Cortex of kidney (tissue), 1 donor: ENCODE measurements around the gene TNIK.

Experiments used
- DNase-seq: peaks from one replicate; lab custom pipeline; 2025; lab: John Stamatoyannopoulos, UW

Gene TNIK

GRCh38 chr3:171186817-171187500 lies 273.2 kb downstream of the TNIK start:
- no peak for DNase-seq

GRCh38 chr3:171186383-171186782 lies 273.8 kb downstream of the TNIK start:
- DNase-seq: no peak

GRCh38 chr3:171185959-171186358 lies 274.2 kb downstream of the TNIK start:
- DNase-seq: no peak

- DNase-seq: no peak
Observed at GRCh38 chr3:171184372-171184771, 275.8 kb downstream of the TNIK start.

GRCh38 chr3:171183042-171183441 lies 277.2 kb downstream of the TNIK start:
- DNase-seq: no peak

GRCh38 chr3:171181907-171182690 lies 278.1 kb downstream of the TNIK start:
- DNase-seq: no peak

GRCh38 chr3:171178714-171179113 lies 281.5 kb downstream of the TNIK start:
- no peak for DNase-seq

GRCh38 chr3:171177553-171177952 lies 282.7 kb downstream of the TNIK start:
- DNase-seq: no peak

- no peak for DNase-seq
Observed at GRCh38 chr3:171177056-171177455, 283.1 kb downstream of the TNIK start.

- DNase-seq: no peak
Observed at GRCh38 chr3:171176244-171176933, 283.8 kb downstream of the TNIK start.

- no peak for DNase-seq
Observed at GRCh38 chr3:171175741-171176234, 284.4 kb downstream of the TNIK start.

- DNase-seq: no peak
Observed at GRCh38 chr3:171173736-171174135, 286.5 kb downstream of the TNIK start.

- no peak for DNase-seq
Observed at GRCh38 chr3:171172070-171172469, 288.1 kb downstream of the TNIK start.

- DNase-seq: no peak
Observed at GRCh38 chr3:171169866-171170265, 290.3 kb downstream of the TNIK start.

- no peak for DNase-seq
Observed at GRCh38 chr3:171169443-171169842, 290.8 kb downstream of the TNIK start.

- DNase-seq: no peak
Observed at GRCh38 chr3:171168551-171168950, 291.7 kb downstream of the TNIK start.

GRCh38 chr3:171168086-171168485 lies 292.1 kb downstream of the TNIK start:
- DNase-seq: no peak

GRCh38 chr3:171165983-171166382 lies 294.2 kb downstream of the TNIK start:
- DNase-seq: no peak

GRCh38 chr3:171165499-171165921 lies 294.7 kb downstream of the TNIK start:
- DNase-seq: no peak

- no peak for DNase-seq
Observed at GRCh38 chr3:171164067-171164465, 296.1 kb downstream of the TNIK start.

- no peak for DNase-seq
Observed at GRCh38 chr3:171163101-171164066, 296.8 kb downstream of the TNIK start.

GRCh38 chr3:171160325-171160724 lies 299.9 kb downstream of the TNIK start:
- no peak for DNase-seq
